HepG2 (cell line): ENCODE measurements around the gene INTS4. TPM values are rescaled to one million over a fixed set of nuclear protein-coding genes. Genes with fewer than 3 reads are reported as not detected.

Source experiments
- PHF21A ChIP-seq: sonication (generic); formaldehyde crosslinking; IDR thresholded peaks from 2 replicates; pipeline ENCODE4 v1.5.0; 2020; ENCODE audit warnings: mild to moderate bottlenecking, missing genetic modification reagents
- REST ChIP-seq, 2 experiments: IDR thresholded peaks; 2 replicates each; pipeline ENCODE4 v1.6.1; 2011 to 2012; ENCODE audit warnings: low read length in 2 of 2, borderline replicate concordance in 1 of 2, low read depth in 1 of 2, mild to moderate bottlenecking in 1 of 2, moderate library complexity in 1 of 2
- SP5 ChIP-seq: IDR thresholded peaks from 2 replicates; pipeline ENCODE4 v1.6.1; 2016; ENCODE audit warnings: low read depth, borderline replicate concordance
- ZNF18 ChIP-seq: sonication (generic); formaldehyde crosslinking; IDR thresholded peaks from 2 replicates; pipeline ENCODE4 v1.8.0; 2022; ENCODE audit warnings: mild to moderate bottlenecking, missing genetic modification reagents; ENCODE audit not compliant: insufficient replicate concordance
- ZNF33B ChIP-seq: sonication (generic); formaldehyde crosslinking; IDR thresholded peaks from 2 replicates; pipeline ENCODE4 v1.5.1; 2020; ENCODE audit warnings: mild to moderate bottlenecking, missing genetic modification reagents
- ZNF513 ChIP-seq: sonication (generic); formaldehyde crosslinking; conservative IDR thresholded peaks from 2 replicates; pipeline ENCODE4 v1.5.0; 2020; ENCODE audit warnings: missing genetic modification reagents
- ZNF703 ChIP-seq: sonication (generic); formaldehyde crosslinking; IDR thresholded peaks from 2 replicates; pipeline ENCODE4 v1.5.1; 2020; ENCODE audit warnings: missing genetic modification reagents, mild to moderate bottlenecking, moderate library complexity, borderline replicate concordance
- ZNF709 ChIP-seq: sonication (generic); formaldehyde crosslinking; IDR thresholded peaks from 2 replicates; pipeline ENCODE4 v1.5.0; 2020; ENCODE audit warnings: mild to moderate bottlenecking, missing genetic modification reagents
- polyA plus RNA-seq, 8 experiments: library from polyadenylated mRNA; depleted of rRNA in 3 of 8; stranded (reverse) in 7 of 8; unstranded in 1 of 8; fragments of >200 nt; fragmentation: Illumina TruSeq in 4 of 8; extraction: Trizol in 4 of 8; gene quantifications; 2 replicates each; pipeline versions ENCODE4 v1.2.1 to v1.2.3, GENCODE V29; 2011 to 2016; ENCODE audit warnings: low read depth in 4 of 8, missing spikeins in 1 of 8, mixed read lengths in 1 of 8; ENCODE audit not compliant: insufficient read depth in 1 of 8
- total RNA-seq, 5 experiments: library from RNA; depleted of rRNA; stranded (reverse); fragments of >200 nt; fragmentation: Illumina TruSeq; extraction: Trizol; gene quantifications; 2 replicates each; pipeline ENCODE4 v1.2.3, GENCODE V29; 2016; ENCODE audit warnings: low read depth in 1 of 5
- TF ChIP-seq, protein P1 (sequence below): sonication (generic); formaldehyde crosslinking; IDR thresholded peaks from 2 replicates; pipeline ENCODE4 v1.5.1; 2020; ENCODE audit warnings: mild to moderate bottlenecking, missing genetic modification reagents
- TF ChIP-seq, protein P2 (sequence below): sonication (generic); formaldehyde crosslinking; IDR thresholded peaks from 2 replicates; pipeline ENCODE4 v1.8.1; 2023; ENCODE audit warnings: mild to moderate bottlenecking, moderate library complexity, missing genetic modification reagents
- TF ChIP-seq, protein P3 (sequence below): sonication (generic); formaldehyde crosslinking; IDR thresholded peaks from 2 replicates; pipeline ENCODE4 v1.5.0; 2020; ENCODE audit warnings: mild to moderate bottlenecking, low read depth, missing genetic modification reagents, borderline replicate concordance
- TF ChIP-seq, protein P4 (sequence below): sonication (generic); formaldehyde crosslinking; IDR thresholded peaks from 2 replicates; pipeline ENCODE4 v1.4.0; 2020; ENCODE audit warnings: low read depth, mild to moderate bottlenecking, missing genetic modification reagents

Gene INTS4
- total and polyA plus RNA-seq, 2 of the 13 experiments (the other 11 are each of a cell fraction or from before 2014, with no cell fraction given): 37.3 to 44.8 TPM

GRCh38 chr11:78022397-78023396 is 28.2 kb upstream of the INTS4 start, which contains the start of gene KCTD14 (continued):
- TF ChIP-seq ZNF513: no peak
- TF ChIP-seq, protein P1, sequence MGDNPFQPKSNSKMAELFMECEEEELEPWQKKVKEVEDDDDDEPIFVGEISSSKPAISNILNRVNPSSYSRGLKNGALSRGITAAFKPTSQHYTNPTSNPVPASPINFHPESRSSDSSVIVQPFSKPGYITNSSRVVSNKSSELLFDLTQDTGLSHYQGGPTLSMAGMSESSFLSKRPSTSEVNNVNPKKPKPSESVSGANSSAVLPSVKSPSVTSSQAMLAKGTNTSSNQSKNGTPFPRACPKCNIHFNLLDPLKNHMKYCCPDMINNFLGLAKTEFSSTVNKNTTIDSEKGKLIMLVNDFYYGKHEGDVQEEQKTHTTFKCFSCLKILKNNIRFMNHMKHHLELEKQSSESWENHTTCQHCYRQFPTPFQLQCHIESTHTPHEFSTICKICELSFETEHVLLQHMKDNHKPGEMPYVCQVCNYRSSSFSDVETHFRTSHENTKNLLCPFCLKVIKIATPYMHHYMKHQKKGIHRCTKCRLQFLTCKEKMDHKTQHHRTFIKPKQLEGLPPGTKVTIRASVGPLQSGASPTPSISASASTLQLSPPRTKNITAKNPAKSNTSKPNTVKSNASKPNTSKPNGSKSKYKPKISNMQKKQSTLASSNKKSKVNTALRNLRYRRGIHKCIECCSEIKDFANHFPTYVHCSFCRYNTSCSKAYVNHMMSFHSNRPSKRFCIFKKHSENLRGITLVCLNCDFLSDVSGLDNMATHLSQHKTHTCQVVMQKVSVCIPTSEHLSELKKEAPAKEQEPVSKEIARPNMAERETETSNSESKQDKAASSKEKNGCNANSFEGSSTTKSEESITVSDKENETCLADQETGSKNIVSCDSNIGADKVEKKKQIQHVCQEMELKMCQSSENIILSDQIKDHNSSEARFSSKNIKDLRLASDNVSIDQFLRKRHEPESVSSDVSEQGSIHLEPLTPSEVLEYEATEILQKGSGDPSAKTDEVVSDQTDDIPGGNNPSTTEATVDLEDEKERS: peak; percentile 80
- TF ChIP-seq, protein P2, sequence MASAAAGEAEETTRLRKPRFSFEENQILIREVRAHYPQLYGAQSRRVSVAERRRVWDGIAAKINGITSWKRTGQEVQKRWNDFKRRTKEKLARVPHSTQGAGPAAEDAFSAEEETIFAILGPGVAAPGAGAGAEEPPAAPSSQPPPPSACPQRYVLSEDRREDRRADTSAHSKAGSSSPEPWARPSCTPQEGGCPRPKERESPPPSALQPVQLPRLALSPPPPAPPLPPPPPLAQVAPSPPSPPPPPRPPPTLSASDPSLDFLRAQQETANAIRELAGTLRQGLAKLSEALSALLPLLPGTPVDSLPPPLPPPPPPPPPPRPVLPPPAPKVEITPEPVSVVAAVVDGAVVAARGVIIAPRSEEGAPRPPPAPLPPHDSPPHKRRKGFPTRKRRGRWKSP (CRISPR knock-in tag): peak; percentile 2; the same call in 1 of the 2 replicates
- TF ChIP-seq ZNF18 (CRISPR knock-in tag): peak; percentile 91
- 0 out of 2 replicates have a peak, but pooled peaks have one; percentile 58 for TF ChIP-seq ZNF709 (CRISPR knock-in tag)
- TF ChIP-seq PHF21A (CRISPR knock-in tag): peak; percentile 69
- TF ChIP-seq SP5: peak; percentile 35; the same call in 1 of the 2 replicates
- TF ChIP-seq ZNF703 (CRISPR knock-in tag): no peak
- TF ChIP-seq, protein P3, sequence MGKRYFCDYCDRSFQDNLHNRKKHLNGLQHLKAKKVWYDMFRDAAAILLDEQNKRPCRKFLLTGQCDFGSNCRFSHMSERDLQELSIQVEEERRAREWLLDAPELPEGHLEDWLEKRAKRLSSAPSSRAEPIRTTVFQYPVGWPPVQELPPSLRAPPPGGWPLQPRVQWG: no peak
- TF ChIP-seq ZNF33B (CRISPR knock-in tag): peak; percentile 67; the same call in 1 of the 2 replicates
- TF ChIP-seq, protein P4, sequence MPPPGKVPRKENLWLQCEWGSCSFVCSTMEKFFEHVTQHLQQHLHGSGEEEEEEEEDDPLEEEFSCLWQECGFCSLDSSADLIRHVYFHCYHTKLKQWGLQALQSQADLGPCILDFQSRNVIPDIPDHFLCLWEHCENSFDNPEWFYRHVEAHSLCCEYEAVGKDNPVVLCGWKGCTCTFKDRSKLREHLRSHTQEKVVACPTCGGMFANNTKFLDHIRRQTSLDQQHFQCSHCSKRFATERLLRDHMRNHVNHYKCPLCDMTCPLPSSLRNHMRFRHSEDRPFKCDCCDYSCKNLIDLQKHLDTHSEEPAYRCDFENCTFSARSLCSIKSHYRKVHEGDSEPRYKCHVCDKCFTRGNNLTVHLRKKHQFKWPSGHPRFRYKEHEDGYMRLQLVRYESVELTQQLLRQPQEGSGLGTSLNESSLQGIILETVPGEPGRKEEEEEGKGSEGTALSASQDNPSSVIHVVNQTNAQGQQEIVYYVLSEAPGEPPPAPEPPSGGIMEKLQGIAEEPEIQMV (CRISPR knock-in tag): peak; percentile 75; the same call in 1 of the 2 replicates
- peak in 1 of 2 experiments; percentile 63; a peak in 3 of 4 replicates for TF ChIP-seq REST (IDR thresholded peaks at IDR 0.05; ENCODE audit: borderline replicate concordance in 1 of 2, low read depth in 1 of 2, low read length in 2 of 2)
